GM13977 (cell line): ENCODE measurements around the gene TPBGL.
A peak's percentile ranks its signal among the peaks of the same experiment; 100 is the strongest.

ENCODE experiments used
- DNase-seq: peaks from one replicate; pipeline ENCODE4 v3.0.0; 2012; ENCODE audit warnings: low spot score
- CTCF ChIP-seq: IDR thresholded peaks from 2 replicates; pipeline ENCODE4 v1.5.1; 2012; ENCODE audit warnings: mild to moderate bottlenecking, control low read depth; ENCODE audit not compliant: insufficient read depth; ENCODE audit errors: extremely low read depth, missing control alignments
- in situ Hi-C: fragments of 300-500 bp; cut with MboI; formaldehyde crosslinking; loops from one replicate; pipeline ENCODE4 v1.12.0; 2022; ENCODE audit warnings: low sequenced_read_pairs, low pct_unique_long_range_greater_than_20kb, mixed read lengths, inconsistent platforms; ENCODE audit not compliant: unreplicated experiment

The TPBGL gene

GRCh38 chr11:75268626-75269366 is 28.2 kb downstream of the TPBGL start:
- no peak for DNase-seq
- TF ChIP-seq CTCF, result no peak
- in situ Hi-C loops, result no loop called here

- in situ Hi-C loops, result no loop called here
- TF ChIP-seq CTCF, result no peak
- no peak for DNase-seq
These were observed 28.7 kb downstream of the TPBGL start for GRCh38 chr11:75269367-75269660.

- in situ Hi-C loops, result no loop called here
- TF ChIP-seq CTCF, result no peak
- no peak for DNase-seq
These were observed 29.3 kb downstream of the TPBGL start for GRCh38 chr11:75269896-75270295.

- TF ChIP-seq CTCF, result peak; percentile 47
- in situ Hi-C loops, result no loop called here
- DNase-seq, result peak; percentile 50
These were observed 30.4 kb downstream of the TPBGL start for GRCh38 chr11:75270896-75271418.

GRCh38 chr11:75271730-75272129 is 31.2 kb downstream of the TPBGL start:
- TF ChIP-seq CTCF, result no peak
- DNase-seq, result no peak
- in situ Hi-C loops, result no loop called here

GRCh38 chr11:75272391-75272790 is 31.8 kb downstream of the TPBGL start:
- TF ChIP-seq CTCF, result no peak
- in situ Hi-C loops, result no loop called here
- DNase-seq, result no peak
